GM19438 (cell line): Measurements from ENCODE around the gene PRKAG2.

Experiments
- ATAC-seq: cut with Tn5 transposase; IDR thresholded peaks from one replicate; pipeline ENCODE4 v1.9.1; 2021; ENCODE audit warnings: low read depth; ENCODE audit not compliant: unreplicated experiment

The PRKAG2 gene

DNA sequence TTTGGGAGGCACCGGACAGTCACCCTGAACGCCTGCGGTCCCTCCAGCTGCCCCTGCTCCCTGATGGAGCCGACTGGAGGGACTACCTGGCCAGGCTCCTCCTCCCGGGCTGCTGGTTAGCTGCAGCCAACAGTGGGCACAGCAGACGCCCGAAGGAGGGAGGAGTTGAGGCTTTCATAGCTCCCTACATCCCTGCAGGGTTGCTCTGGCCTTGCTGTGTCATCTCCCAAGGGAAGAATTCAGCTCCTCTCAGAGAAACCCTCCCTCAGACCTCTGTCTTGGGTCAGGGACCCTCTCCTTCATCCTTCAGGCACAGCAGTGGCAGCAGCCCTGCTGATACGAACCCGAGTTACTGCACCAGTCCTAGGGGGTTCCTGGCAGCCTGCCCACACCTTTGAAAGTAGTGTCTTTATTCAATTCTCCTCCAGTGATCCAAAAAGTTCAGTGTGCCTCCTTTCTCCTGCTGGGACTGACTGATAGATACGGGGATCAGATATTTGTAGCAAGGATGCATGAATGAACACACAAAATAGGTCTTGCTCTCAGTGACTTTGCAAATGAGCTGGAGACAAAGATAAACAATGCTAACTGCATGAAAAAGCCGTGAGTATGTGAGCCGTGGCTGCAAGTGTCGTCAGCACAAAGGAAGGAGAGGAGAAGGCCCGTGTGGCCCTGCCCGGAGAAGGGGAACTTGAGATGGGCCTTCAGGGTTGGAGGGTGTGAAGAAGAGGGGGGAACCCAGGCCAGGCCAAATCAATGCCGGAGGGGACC lies 136.6 kb downstream of the PRKAG2 start:
- ATAC-seq = no peak

DNA sequence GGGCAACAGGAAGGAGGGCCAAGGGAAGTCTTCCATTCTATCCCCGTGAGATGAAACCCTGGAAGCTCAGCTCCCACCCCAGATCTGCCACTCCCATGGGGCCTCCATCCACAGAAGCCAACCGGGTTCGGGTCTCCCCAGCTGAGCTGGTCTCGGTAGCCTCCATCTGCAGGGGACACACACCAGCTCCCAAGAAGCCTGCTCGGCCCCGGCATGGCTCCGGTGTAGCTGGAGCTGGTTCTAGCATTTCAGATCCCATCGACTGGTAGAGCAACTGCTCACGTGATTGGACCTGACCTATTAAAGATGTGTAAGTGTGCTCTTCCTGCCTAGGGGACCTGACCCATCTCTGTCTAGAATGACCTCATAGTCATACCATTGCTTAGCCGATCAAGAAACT lies 138.0 kb downstream of the PRKAG2 start:
- ATAC-seq = no peak

- ATAC-seq = no peak
These were observed 140.5 kb downstream of the PRKAG2 start for GRCh38 chr7:151736403-151736909.

DNA sequence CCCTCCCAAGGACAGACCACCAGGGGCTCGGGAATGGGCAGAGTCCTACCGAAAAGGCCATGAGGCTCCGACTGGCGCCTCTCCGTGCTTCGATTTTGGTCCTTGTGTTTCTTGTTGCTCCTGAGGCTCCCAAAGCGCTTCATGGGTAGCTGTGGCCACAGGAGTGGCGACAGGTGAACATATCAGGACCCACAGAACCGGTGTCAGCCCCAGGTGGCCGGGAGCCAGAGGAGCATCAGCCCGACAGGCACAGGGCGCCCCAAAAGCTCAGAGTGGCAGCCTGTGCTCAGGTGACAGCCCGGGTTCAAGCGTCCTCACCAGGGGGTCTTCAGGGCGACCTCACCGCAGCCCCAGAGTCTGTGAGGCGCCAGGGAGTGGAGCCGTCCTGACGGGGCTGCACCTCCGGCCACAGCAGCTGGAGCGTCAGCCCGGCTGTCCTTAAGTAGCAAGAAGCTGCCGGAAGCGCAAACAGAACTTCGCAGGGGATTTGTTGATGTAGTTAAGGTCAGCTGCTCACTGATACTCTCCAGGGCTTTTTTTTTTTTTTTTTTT lies 141.0 kb downstream of the PRKAG2 start:
- no peak for ATAC-seq

DNA sequence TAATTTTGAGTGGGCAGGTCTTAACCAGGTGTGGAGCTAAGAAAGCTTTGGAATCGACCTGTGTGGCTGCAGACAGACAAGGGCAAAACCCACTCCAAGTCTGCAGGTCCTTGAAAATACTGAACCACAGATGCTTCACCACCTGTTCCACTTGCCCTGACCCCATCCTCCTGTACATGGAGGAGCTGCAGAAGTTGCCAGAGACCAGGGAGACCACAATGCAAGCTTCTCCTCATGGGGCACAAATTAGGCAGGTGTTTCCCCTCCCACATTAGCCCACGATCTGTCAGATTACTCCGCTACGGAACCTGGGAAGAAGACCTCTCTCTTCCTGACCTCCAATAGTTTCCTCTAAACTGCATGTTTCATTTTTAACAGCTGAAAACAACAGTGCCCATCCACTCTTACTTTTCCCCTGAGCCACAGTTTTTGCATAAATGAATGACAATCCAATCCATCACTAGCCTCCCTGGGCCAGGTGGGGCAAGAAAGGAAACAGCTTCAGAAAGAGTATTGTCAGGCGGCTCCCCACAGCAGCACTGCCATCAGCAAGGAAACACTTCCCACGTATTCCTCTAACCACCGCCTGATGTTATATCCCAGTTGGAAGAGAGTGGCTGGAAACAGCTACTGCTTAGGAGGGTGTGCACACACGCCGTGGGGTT lies 141.6 kb downstream of the PRKAG2 start:
- no peak for ATAC-seq

- ATAC-seq = no peak
These were observed 143.9 kb downstream of the PRKAG2 start for GRCh38 chr7:151732834-151733592.

DNA sequence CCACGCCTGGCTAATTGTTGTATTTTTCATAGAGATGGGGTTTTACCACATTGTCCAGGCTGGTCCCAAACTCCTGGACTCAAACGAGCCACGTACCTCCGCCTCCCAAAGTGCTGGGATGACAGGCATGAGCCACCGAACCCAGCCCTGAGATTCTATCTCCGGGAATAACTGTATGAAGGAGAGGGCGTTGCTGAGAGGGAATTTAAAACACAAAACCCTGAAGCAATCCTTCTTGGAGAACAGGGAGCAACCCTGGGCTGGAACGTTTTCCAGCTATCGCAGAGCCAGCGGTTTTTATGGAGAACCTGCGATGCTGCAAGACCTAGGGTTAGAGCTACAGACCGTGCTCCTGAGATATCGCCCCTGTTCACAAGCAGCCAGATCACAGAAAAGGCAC lies 144.6 kb downstream of the PRKAG2 start:
- ATAC-seq = no peak

DNA sequence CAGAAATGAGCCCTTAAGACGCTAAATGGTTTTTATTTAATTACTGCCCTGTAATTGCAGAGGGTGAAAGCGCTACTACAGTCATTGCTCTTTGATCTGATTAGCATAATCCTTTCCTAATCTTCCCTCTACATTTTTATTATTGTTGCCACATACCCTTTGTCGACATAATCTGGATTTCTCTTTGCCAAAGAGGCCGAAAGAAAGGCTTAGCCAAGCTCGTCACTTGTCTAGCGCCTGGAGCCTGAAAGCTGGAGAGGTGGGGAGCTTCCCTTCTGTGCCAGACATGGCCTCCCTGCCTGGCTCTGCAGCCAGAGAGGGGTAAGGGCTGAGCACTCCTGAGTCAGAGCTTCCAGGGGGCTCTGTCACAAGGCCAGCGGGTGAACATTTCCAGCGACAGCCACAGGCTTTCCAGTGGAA lies 145.9 kb downstream of the PRKAG2 start:
- no peak for ATAC-seq

GRCh38 chr7:151730591-151730990 lies 146.3 kb downstream of the PRKAG2 start:
- no peak for ATAC-seq

DNA sequence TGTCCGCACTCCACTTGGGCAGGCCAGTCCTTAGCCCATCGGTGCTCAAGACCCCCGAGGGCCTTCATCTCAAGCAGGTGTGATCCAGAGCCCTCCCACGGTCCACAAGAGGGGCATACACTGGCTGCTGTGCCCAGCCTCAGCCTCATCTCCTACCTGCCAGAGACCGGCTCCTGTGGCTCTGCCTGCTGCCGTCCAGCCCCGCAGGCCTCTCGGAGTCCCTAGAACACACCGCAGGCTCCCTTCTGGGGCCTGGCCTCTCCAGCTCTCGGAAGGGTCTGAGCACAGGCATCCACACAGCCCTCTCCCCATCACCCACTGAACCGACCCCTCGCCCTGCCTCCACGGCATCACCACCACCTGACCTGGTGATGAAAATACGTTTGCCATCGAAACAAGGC lies 147.4 kb downstream of the PRKAG2 start:
- ATAC-seq = no peak

DNA sequence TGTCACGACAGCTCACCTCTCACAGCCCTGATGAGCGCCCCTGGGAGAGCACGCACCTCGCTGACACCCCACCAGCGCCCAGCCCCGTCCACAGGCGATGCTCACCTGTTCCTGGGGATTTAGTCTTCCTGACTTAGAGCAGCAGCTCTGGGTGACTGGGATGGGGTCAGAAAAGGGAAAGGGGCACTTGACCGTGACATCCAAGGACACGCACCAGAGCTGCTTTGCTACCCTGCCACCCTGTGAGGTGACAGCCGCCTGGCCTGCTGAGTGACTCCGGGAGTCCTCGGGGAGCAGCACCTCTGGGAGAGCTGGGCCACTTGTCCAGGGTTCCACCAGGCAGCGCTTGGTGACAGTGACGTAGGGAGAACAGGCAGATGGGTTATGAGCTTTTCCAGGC lies 148.2 kb downstream of the PRKAG2 start:
- no peak for ATAC-seq

DNA sequence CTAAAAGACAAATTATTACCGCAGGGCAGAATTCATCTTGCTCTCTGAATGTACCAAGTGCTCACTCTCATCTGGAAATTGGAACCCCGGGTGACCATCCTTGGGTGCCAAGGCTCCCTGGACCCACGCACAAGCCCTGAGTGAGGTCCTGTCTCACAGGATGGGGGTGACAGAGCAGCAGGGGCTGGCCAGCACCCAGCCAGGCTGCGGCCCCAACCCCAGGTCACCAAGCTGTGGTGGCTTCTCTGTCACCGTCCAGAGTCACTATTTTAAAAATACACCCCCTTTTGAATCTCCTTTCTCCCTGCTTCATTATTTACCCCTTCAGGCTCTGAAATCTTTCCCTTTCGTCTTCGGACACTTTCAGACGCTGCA lies 148.6 kb downstream of the PRKAG2 start:
- no peak for ATAC-seq

- ATAC-seq = peak; percentile 53
These were observed 149.2 kb downstream of the PRKAG2 start for GRCh38 chr7:151727579-151728285.

- no peak for ATAC-seq
These were observed 150.0 kb downstream of the PRKAG2 start for GRCh38 chr7:151726652-151727578.

GRCh38 chr7:151725844-151726651 lies 150.9 kb downstream of the PRKAG2 start:
- ATAC-seq = no peak

GRCh38 chr7:151724920-151725584 lies 151.9 kb downstream of the PRKAG2 start:
- ATAC-seq = no peak

- ATAC-seq = no peak
These were observed 152.5 kb downstream of the PRKAG2 start for GRCh38 chr7:151724250-151724915.
